GM10248 (cell line): ENCODE data around the gene NANOS1.
"Not testable (repeated sequence)": the region's sequence is repeated elsewhere in the genome, so short reads cannot be mapped to it uniquely, and the experiment has no call there.

ENCODE experiments used
- CTCF ChIA-PET: fragments of 300-600 bp; sonication (Branson Sonifier 250); formaldehyde crosslinking; extraction: SDS; loops from one replicate; lab custom pipeline; 2021; ENCODE audit warnings: antibody characterized with exemption; lab: Yijun Ruan, JAX
- POLR2A ChIA-PET: fragments of 350-650 bp; sonication (Branson Sonifier 250); formaldehyde crosslinking; extraction: SDS; loops from one replicate; lab custom pipeline; 2020; ENCODE audit warnings: antibody characterized with exemption; lab: Yijun Ruan, JAX
- DNase-seq: peaks from one replicate; pipeline ENCODE4 v3.0.0; 2012; ENCODE audit errors: extremely low spot score
- TF ChIP-seq, protein P1 (sequence below): IDR thresholded peaks from 2 replicates; pipeline ENCODE4 v1.5.1; 2012; ENCODE audit warnings: mild to moderate bottlenecking, low read depth; ENCODE audit errors: extremely low read depth, missing control alignments, control extremely low read depth

NANOS1 gene

DNA sequence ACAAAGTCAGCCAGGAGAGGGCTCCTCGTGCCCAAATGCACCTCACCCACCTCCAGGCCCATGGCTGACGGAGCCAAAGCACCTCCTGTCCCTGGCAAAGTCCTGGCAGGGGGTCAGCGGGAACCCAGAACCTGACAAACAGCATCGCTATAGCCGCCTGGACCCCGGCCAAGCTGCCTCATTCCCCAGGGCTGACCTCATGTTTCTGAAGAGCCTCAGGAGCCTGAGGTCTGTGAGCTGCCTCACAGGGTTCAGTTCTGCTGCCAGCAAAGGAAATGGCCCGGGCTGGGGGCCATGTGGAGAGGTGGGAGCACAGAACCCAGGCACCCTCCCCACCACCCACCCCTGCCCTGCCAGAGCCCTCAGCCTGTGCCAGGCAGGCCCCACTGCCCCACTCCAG is 4.2 kb upstream of the NANOS1 start:
- TF ChIP-seq, protein P1, sequence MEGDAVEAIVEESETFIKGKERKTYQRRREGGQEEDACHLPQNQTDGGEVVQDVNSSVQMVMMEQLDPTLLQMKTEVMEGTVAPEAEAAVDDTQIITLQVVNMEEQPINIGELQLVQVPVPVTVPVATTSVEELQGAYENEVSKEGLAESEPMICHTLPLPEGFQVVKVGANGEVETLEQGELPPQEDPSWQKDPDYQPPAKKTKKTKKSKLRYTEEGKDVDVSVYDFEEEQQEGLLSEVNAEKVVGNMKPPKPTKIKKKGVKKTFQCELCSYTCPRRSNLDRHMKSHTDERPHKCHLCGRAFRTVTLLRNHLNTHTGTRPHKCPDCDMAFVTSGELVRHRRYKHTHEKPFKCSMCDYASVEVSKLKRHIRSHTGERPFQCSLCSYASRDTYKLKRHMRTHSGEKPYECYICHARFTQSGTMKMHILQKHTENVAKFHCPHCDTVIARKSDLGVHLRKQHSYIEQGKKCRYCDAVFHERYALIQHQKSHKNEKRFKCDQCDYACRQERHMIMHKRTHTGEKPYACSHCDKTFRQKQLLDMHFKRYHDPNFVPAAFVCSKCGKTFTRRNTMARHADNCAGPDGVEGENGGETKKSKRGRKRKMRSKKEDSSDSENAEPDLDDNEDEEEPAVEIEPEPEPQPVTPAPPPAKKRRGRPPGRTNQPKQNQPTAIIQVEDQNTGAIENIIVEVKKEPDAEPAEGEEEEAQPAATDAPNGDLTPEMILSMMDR = peak; percentile 14
- CTCF ChIA-PET = interaction anchor here (1.1 kb wide), 1 partner anchor 456 kb away, joined by 4 read pairs; no protein-coding TSS in a partner anchor
- POLR2A ChIA-PET = no interaction called here
- no peak for DNase-seq

DNA sequence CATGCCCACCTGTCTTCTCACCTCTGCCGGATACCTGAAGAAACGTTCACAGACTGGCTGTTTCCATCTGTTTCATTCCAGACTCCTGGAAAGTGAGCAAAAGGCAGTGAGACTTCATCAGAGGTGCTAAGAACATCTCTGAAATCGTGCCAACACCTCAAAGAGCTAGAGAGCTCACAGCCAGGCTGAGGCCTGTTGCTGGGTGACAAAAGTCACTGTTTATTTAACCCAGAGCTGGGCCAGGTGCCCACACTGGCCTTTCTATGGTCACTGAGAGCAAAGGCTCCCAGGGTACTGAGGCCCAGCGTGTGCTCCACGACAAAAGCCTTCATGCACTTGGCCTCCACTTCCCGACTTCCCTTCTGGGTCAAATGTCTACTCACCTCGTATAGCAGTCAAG is 3.7 kb upstream of the NANOS1 start:
- TF ChIP-seq, protein P1 = no peak
- ChIA-PET POLR2A (no interaction called here), CTCF (interaction anchor here (1.1 kb wide), 1 partner anchor 457 kb away, joined by 4 read pairs; no protein-coding TSS in a partner anchor)
- DNase-seq = no peak

DNA sequence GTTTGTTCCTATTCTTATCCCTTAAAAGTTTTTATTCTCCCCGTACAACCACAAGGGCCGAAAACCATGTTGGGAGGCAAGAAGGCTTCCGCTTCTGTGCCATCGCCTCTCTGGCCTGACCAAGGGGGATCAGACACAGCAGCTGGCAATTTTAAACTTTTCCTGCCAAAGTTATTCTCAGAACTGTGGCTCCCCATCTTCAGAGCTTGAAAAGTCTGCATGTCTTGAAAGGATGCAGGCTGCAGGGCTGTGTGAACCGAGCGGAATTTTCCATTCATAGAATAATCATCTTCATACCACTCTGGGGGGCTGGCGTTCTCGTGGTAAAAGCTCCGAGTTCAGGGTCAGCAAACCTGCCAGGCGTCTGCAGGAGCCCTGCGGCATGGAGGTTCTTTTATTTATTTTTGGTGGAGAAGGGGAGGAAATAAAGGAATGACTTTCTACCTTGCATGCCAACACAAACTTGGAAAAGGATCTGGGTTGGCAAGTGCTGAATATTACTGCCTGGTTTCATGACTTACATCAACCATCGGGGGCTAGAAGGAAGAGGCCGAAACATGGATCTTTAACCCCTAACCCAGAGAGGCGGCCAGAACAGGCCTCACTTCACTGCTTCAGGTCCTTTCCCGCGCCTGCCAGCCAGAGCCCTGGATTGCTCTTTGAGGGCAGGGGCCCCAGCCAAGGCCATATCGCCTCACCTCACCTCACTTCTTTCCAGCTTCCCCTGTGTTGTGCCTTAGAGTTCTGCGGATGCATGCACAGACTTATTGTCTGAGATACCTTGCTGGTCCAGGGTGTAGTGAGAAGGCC is 3.0 kb upstream of the NANOS1 start:
- POLR2A ChIA-PET = no interaction called here
- CTCF ChIA-PET = no interaction called here
- TF ChIP-seq, protein P1 = no peak
- DNase-seq = no peak

DNA sequence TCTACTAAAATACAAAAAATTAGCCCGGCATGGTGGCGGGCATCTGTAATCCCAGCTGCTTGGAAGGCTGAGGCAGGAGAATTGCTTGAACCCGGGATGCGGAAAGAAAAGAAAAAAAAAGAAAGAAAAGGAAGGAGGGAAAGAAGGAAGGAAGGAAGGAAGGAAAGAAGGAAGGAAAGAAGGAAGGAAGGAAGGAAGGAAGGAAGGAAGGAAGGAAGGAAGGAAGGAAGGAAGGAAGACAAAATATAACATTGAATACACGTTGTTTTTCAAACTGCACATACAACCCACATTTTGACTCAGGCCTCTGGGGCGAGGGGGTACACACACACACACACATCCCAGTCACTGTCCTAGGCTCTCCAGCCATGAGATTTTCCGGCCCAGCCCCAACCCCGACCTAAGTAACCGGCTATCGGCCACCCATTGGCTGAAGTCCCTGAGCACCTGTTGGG is 1.0 kb upstream of the NANOS1 start:
- DNase-seq, CTCF ChIA-PET: not testable (repeated sequence)
- POLR2A ChIA-PET = interaction anchor here (0.6 kb wide), 1 partner anchor 20 kb away, joined by 3 read pairs; no protein-coding TSS in a partner anchor

DNA sequence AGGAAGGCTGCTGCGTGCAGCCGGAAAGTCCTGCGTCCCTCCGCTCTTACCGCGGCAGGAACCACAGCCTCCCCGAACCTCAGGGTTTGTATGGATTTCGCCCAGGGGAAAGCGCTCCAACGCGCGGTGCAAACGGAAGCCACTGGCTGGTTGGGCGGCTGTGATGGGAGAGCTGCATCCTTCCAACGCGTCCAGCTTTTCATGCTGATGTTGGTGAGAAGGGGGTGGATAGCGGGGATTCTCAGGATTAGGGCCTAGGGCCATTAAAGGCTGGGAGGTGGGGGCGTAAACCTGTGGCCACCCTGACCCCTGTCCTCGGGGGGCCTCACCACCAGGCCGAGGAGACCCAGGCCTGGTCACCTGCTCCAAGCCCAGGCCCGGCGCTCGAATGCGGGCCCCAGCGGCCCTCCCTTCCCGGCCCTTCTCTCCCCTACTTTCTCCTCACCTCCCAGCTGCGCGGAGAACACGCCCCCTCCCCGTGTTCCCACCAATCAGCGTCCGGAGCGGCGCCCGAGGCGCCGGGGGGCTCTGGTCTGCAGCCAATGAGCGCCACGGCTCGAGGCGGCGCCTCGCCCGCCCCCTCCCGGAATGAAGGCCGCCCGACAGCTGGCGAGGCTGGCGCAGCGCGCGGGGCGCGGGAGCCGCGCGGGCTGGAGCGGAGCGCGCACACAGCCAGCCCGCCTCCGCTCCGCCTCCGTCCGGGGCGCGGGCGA is 458 bp upstream of the NANOS1 start:
- TF ChIP-seq, protein P1 = no peak
- POLR2A ChIA-PET = interaction anchor here (0.6 kb wide), 1 partner anchor 19 kb away, joined by 3 read pairs; no protein-coding TSS in a partner anchor
- CTCF ChIA-PET = interaction anchor here (1.4 kb wide), 1 partner anchor 830 kb away, joined by 3 read pairs; no protein-coding TSS in a partner anchor
- DNase-seq = peak; percentile 94

DNA sequence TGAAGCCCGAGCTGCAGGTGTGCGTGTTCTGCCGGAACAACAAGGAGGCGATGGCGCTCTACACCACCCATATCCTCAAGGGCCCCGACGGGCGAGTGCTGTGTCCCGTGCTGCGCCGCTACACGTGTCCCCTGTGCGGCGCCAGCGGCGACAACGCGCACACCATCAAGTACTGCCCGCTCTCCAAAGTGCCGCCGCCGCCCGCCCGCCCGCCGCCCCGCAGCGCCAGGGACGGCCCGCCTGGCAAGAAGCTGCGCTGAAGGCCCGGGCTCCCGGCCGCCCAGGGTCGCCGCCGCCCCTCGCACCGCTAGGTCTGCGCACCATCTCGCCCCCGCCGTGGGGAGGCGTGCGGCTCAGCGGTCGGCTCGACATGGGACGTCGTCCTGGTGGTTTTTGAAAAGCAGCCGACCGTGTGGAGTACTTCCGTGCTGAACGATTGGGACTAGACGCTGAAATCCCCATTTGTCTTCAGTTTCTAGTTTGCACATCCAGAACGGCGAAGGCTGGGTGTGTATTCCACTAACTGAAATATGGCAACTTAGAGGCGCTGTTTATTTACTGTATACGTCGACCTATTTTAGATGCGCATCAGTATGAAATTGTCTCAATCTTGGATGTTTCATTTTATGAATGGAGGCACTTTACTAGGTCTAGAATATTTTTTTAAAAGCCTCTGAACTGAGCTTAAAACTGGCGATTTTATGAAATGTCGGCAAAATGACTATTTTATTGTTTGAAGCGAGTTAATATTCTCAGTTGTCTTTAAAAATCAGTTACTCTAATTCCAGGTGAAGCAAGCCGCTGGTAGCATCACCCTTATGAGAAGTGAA is 1.1 kb downstream of the NANOS1 start:
- ChIA-PET CTCF (interaction anchor here (1.0 to 1.4 kb wide), 3 partner anchors 9 to 829 kb away, joined by 3 read pairs; no protein-coding TSS in a partner anchor), POLR2A (no interaction called here)
- peak; percentile 77 for DNase-seq
- TF ChIP-seq, protein P1 = peak; percentile 22
